GM12874 (cell line): ENCODE results near the gene DEF6.

Experiments
- CTCF ChIP-seq: IDR thresholded peaks from 2 replicates; pipeline ENCODE4 v1.5.1; 2011; ENCODE audit warnings: low read depth, mild to moderate bottlenecking, control low read depth, low read length, moderate library complexity; ENCODE audit not compliant: insufficient read depth

Gene DEF6

GRCh38 chr6:35282472-35282871 lies 15.1 kb upstream of the DEF6 start:
- TF ChIP-seq CTCF: no peak

GRCh38 chr6:35283361-35283760 lies 14.3 kb upstream of the DEF6 start:
- no peak for TF ChIP-seq CTCF

GRCh38 chr6:35287671-35288396 lies 9.8 kb upstream of the DEF6 start:
- no peak for TF ChIP-seq CTCF

DNA sequence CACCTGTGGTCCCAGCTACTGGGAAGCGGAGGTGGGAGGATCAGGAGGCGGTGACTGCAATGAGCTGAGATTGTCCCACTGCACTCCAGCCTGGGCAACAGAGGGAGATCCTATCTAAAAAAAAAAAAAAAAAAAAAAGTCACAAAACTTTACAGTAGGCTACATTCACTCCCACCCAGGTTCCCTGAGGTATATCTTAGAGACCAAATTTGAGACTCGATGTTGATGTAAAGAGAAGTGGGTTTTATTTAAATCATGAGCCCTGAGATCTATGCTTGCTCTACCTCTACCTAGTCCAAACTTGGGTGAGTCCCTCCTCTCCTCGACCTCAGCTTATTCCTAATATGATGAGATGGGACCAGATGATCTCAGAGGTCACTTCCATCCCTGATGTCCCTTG lies 8.8 kb upstream of the DEF6 start:
- no peak for TF ChIP-seq CTCF

DNA sequence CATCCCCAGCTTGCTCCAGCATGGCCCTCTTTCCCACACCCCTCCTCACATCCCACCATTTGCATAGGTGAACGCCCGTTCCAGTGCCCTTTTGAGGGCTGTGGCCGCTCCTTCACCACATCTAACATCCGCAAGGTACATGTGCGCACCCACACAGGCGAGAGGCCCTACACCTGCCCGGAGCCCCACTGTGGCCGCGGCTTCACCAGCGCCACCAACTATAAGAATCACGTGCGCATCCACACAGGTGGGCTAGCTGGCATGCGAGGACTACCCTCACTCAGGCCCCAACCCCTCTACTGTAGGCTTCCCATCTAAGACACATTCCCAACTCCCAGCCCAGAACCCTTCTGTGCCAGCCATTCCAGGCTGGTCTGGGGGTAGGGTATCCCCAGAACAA lies 6.1 kb upstream of the DEF6 start:
- TF ChIP-seq CTCF: no peak

DNA sequence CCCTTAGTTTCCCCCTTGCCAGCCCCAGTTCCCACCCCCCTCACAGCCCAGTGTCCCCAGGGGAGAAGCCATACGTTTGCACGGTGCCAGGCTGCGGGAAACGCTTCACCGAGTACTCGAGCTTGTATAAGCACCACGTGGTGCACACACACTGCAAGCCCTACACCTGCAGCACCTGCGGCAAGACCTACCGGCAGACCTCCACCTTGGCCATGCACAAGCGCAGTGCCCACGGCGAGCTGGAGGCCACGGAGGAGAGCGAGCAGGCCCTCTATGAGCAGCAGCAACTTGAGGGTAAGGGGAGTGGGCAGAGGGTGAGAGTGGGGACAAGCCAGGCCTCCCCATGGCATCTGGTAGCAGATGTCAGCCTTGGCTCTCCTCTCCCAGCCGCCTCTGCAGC lies 5.1 kb upstream of the DEF6 start:
- TF ChIP-seq CTCF: no peak

DNA sequence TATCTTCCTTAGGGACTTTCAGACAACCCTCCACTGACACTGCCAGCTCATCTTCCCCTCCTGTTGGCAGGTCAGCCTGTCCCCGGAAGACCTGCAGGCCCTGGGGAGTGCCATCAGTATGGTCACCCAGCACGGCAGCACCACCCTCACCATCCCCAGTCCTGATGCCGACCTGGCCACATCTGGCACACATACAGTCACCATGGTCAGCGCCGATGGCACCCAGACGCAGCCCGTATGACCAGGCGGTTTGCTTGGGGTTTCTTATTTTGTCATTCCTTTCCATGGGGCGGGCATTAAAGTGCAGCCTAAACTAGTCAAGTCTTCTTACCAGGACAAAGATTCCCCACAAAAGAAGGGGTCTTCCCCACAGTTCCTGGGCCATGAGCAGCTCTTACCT lies 3.9 kb upstream of the DEF6 start:
- no peak for TF ChIP-seq CTCF
